Right lobe of liver (tissue), 6 donors: ENCODE results near the gene NUP88. TPM values are rescaled to one million over a fixed set of nuclear protein-coding genes. Genes with fewer than 3 reads are reported as not detected.

ENCODE experiments used
- ATAC-seq, 4 donors: fragments of 200-7000 bp; cut with Tn5 transposase; one replicate each; pipeline ENCODE4 v1.9.1; 2020; ENCODE audit warnings: mild to moderate bottlenecking in 4 of 4, moderate library complexity in 4 of 4
- DNase-seq, 3 donors: peaks; one replicate each; pipeline ENCODE4 v3.0.0-alpha.2; 2020
- H3K27ac ChIP-seq, 3 donors: fragments of 200-600 bp; one replicate each; pipeline ENCODE4 v1.8.0; 2022
- H3K27me3 ChIP-seq, 2 donors: fragments of 200-600 bp; one replicate each; pipeline ENCODE4 v1.8.0; 2022
- H3K36me3 ChIP-seq, 4 donors: fragments of 200-600 bp; sonication (generic) in 1 of 4; one replicate each; pipeline versions ENCODE4 v1.5.1 to v1.8.0; 2017 to 2022; ENCODE audit warnings: control low read depth in 1 of 4
- H3K4me1 ChIP-seq, 4 donors: fragments of 200-600 bp; sonication (generic) in 1 of 4; one replicate each; pipeline versions ENCODE4 v1.5.1 to v1.8.0; 2017 to 2022; ENCODE audit warnings: control low read depth in 1 of 4
- H3K4me3 ChIP-seq, 3 donors: fragments of 200-600 bp; one replicate each; pipeline ENCODE4 v1.8.0; 2022
- H3K9me3 ChIP-seq, 4 donors: fragments of 200-600 bp; sonication (generic) in 1 of 4; one replicate each; pipeline versions ENCODE4 v1.5.1 to v1.8.0; 2017 to 2022; ENCODE audit warnings: control low read depth in 1 of 4
- CTCF ChIP-seq, 4 donors: fragments of 200-600 bp in 3 of 4; fragments of 450-650 bp in 1 of 4; IDR thresholded peaks; one replicate each; pipeline versions ENCODE4 v1.5.1 to v1.8.0; 2016 to 2022; ENCODE audit warnings: antibody characterized with exemption in 4 of 4, mild to moderate bottlenecking in 2 of 4
- POLR2A ChIP-seq: fragments of 450-650 bp; IDR thresholded peaks from one replicate; pipeline ENCODE4 v1.6.1; 2017; ENCODE audit warnings: antibody characterized with exemption, mild to moderate bottlenecking
- whole genome bisulfite sequencing: methylation state at CpG from one replicate; pipeline ENCODE4 v1.1.6; 2018; ENCODE audit warnings: low coverage, low lambda C conversion rate; ENCODE audit not compliant: insufficient coverage; ENCODE audit errors: missing lambda C conversion rate; 5-methylcytosine and 5-hydroxymethylcytosine counted together
- intact Hi-C, 2 donors: fragments of 100-400 bp; cut with DNase I; formaldehyde crosslinking; loops; one replicate each; pipeline versions ENCODE4 v1.11.2 to v1.14.1; 2022
- total RNA-seq, 6 experiments: library from RNA; depleted of rRNA in 2 of 6; stranded (reverse); fragments of >200 nt in 2 of 6; fragmentation: NEBNext Ultra II Directional in 3 of 6; extraction: Animal tissue kit (Norgen Biotek cat#: 25700) in 3 of 6; gene quantifications; one replicate each; pipeline versions ENCODE4 v1.1.0 to v1.2.4, GENCODE V29; 2016 to 2023
- donor health status: DM: no; HTN: yes; CAD: no.
- donor health status: DM: no; HTN: no; CAD: no.
- donor health status: DM: no; HTN: no; CAD: no.
- donor health status: DM: no; HTN: yes; CAD: no.
- donor health status: DM: no; HTN: yes; CAD: no.

The NUP88 gene
- total RNA-seq, 6 experiments from 2014 or later, result 27.7 to 76.1 (median 52.3) TPM

GRCh38 chr17:5354310-5354709 is 65.2 kb downstream of the NUP88 start:
- DNase-seq (no peak), ATAC-seq (no peak)
- intact Hi-C loops, result no loop called here
- TF ChIP-seq POLR2A (no peak), CTCF (IDR thresholded peaks at IDR 0.05) (no peak)
- Histone ChIP-seq H3K4me1 (no peaks in the 10 kb centered on the region), H3K4me3 (no peak overlapping the region), H3K27me3 (no peaks in the 10 kb centered on the region), H3K27ac (no peak overlapping the region), H3K36me3 (peaks cover 0 to 48% (median 5%) of the 10 kb centered on the region in 4 donors), H3K9me3 (no peaks in the 10 kb centered on the region)
- WGBS, result 93% methylated on average over 2 of the region's 2 CpGs

GRCh38 chr17:5352681-5353289 is 66.7 kb downstream of the NUP88 start:
- no peak overlapping the region for H3K27ac ChIP-seq
- intact Hi-C loops, result no loop called here
- TF ChIP-seq CTCF (IDR thresholded peaks at IDR 0.05) (no peak), POLR2A (no peak)
- DNase-seq, result no peak
- WGBS, result 89% methylated on average over 4 of the region's 4 CpGs
- no peaks in the 10 kb centered on the region for H3K9me3 ChIP-seq
- no peaks in the 10 kb centered on the region for H3K4me1 ChIP-seq
- peaks cover 0 to 46% (median 5%) of the 10 kb centered on the region in 4 donors for H3K36me3 ChIP-seq
- H3K4me3 ChIP-seq, result no peak overlapping the region
- H3K27me3 ChIP-seq, result no peaks in the 10 kb centered on the region
- no peak for ATAC-seq

GRCh38 chr17:5344914-5345313 is 74.5 kb downstream of the NUP88 start:
- Histone ChIP-seq H3K27me3 (no peaks in the 10 kb centered on the region), H3K9me3 (no peaks in the 10 kb centered on the region), H3K27ac (no peak overlapping the region), H3K36me3 (peaks cover 0 to 22% (median 0%) of the 10 kb centered on the region in 4 donors), H3K4me3 (no peak overlapping the region), H3K4me1 (no peaks in the 10 kb centered on the region)
- intact Hi-C loops, result no loop called here
- 76% methylated on average over 9 of the region's 9 CpGs for WGBS
- ATAC-seq (no peak), DNase-seq (no peak)
- TF ChIP-seq POLR2A, result no peak
- TF ChIP-seq CTCF (IDR thresholded peaks at IDR 0.05), result no peak

Other genes with a start within 250 kb of the NUP88 start
- 1 to 10 TPM; 1.2 to 3.8 (median 2.2) TPM for gene ZNF594, start 227.8 kb downstream of the NUP88 start, total RNA-seq
- gene SCIMP, start 184.8 kb downstream of the NUP88 start, total RNA-seq, result 1 to 10 TPM; 1.0 to 9.9 (median 3.2) TPM
- gene RABEP1, start 137.4 kb downstream of the NUP88 start, total RNA-seq, result 10 to 100 TPM; 15.5 to 25.4 (median 21.1) TPM
- gene RPAIN, start 520 bp upstream of the NUP88 start, total RNA-seq, result 10 to 100 TPM; 11.5 to 21.4 (median 14.8) TPM
- gene C1QBP, start 19.5 kb upstream of the NUP88 start, total RNA-seq, result 100 to 1,000 TPM in 2 of 6 experiments, 10 to 100 TPM in 4; 60.2 to 163 (median 67.6) TPM
- 1 to 10 TPM; 6.4 to 10.0 (median 7.2) TPM for gene DHX33, start 49.3 kb upstream of the NUP88 start, total RNA-seq
- gene DERL2, start 66.5 kb upstream of the NUP88 start, total RNA-seq, result 10 to 100 TPM; 31.2 to 47.9 (median 43.2) TPM
- 1 to 10 TPM; 7.1 to 9.4 (median 8.7) TPM for gene MIS12, start 66.9 kb upstream of the NUP88 start, total RNA-seq
- 1 to 10 TPM; 2.5 to 4.7 (median 3.3) TPM for gene NLRP1, start 164.8 kb upstream of the NUP88 start, total RNA-seq